ENCODE data around the gene LILRB1. TPM values are rescaled to one million over a fixed set of nuclear protein-coding genes. Genes with fewer than 3 reads are reported as not detected.

LILRB1 gene
- total RNA-seq, 1 experiment from 2014 or later = not detected

DNA sequence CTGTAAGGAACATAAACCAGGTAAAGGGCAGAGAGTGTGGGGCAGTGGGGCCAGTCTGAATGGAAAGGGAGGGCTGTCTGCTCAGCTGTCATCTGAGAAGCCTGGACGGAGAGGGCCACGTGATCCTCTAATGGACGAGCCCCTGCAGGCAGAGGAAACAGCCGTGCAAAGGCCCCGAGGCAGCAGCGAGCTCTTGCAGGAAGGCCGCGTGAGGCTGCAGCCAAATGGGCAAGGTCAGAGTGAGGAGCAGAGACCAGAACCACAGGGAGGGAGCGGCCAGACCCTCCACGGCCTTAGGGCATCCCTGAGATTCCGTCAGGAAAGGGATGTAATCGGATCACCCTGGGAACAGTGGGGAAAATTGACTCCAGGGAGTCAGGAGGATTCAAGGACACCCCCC lies 36.9 kb downstream of the LILRB1 start:
- Histone ChIP-seq H4K20me1 (ENCODE audit: insufficient read depth) (no peaks in the 10 kb centered on the region), H3K9me2 (ENCODE audit: insufficient read depth) (no peaks in the 10 kb centered on the region), H3K4me2 (no peak overlapping the region), H3K27ac (no peak overlapping the region), H3F3A (ENCODE audit: insufficient read depth, low read depth) (no peaks in the 10 kb centered on the region), H3K79me2 (ENCODE audit: low read depth) (no peaks in the 10 kb centered on the region), H3K27me3 (ENCODE audit: insufficient read depth, low read depth) (peaks cover 89% of the 10 kb centered on the region), H3K4me3 (no peak overlapping the region), H3K9me3 (ENCODE audit: insufficient read depth, low read depth) (no peaks in the 10 kb centered on the region), H3K36me3 (ENCODE audit: low read depth) (no peaks in the 10 kb centered on the region), H2AFZ (no peak overlapping the region), H3K4me1 (replicated peaks; ENCODE audit: insufficient read depth) (no peaks in the 10 kb centered on the region)
- DNase-seq = no peak
- POLR2A ChIA-PET (ENCODE audit: unreplicated experiment) = no interaction called here
- CTCF ChIA-PET = no interaction called here
- no TSS peak for BruUV-seq (replicated peaks)
- intact Hi-C loops (cut with micrococcal nuclease; ENCODE audit: unreplicated experiment) = no loop called here
- no peak for TF ChIP-seq EZH2 (IDR thresholded peaks at IDR 0.05; ENCODE audit: low read depth)
- TF ChIP-seq CTCF (conservative IDR thresholded peaks at IDR 0.05) = no peak

DNA sequence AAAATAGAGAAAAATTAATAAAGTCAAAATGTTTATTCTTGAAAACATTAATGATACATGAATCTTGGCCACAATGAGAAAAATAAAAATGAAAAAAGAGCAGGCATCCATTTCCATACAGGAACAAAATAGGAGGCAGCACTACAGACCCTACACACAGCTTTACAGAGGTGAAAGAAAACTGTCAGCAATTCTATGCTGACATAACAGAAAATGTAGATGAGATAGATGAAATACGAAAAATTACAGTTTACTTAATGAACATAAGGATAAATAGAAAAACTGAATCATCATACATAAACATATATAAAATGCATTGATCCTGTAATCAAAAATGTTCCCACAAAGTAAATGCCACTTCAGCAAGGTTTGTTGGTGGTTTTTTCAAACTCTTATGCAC lies 38.1 kb downstream of the LILRB1 start:
- no peak for DNase-seq
- H3K79me2 ChIP-seq (ENCODE audit: low read depth) = no peaks in the 10 kb centered on the region

DNA sequence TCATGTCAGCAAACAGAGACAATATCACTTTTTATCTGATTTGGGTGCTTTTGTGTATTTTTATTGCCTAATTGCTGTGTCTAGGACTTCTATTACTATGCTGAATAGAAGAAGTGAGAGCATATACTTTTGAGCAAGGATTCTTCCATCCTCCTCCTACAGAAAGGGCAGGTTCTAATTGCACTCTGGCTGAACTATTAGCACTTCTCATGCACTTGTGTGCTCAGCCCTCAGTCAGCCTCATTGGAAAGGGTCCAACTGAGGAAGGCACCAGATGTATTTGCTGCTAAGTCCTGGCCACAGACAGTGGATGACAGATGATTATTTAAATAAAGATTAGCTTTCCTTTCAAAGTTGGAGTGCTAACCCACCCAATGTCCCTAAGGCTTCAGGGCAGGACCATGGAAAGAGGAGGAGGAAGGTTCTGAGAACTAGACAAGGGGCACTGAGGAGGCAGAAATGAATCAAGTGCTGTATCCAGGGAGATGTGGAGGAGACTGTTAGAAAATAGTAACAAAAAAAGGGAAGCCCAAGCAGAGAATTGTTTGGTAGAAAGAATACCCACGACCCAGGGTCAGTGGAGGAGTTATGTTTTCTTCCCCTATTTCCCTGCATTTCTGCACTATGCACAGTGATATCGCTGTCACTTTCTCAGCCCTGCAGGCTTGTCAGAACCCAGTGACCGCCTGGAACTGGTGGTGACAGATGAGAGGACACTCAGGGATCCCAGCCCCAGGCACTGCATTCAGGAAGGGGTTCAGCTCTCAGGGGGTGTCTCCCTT lies 40.5 kb downstream of the LILRB1 start:
- no peaks in the 10 kb centered on the region for H3K79me2 ChIP-seq (ENCODE audit: low read depth)
- no peaks in the 10 kb centered on the region for H3F3A ChIP-seq (ENCODE audit: insufficient read depth, low read depth)
- no TSS peak for BruUV-seq (replicated peaks)
- H2AFZ ChIP-seq = no peak overlapping the region
- no peaks in the 10 kb centered on the region for H3K4me1 ChIP-seq (replicated peaks; ENCODE audit: insufficient read depth)
- H3K9me2 ChIP-seq (ENCODE audit: insufficient read depth) = no peaks in the 10 kb centered on the region
- ChIA-PET POLR2A (ENCODE audit: unreplicated experiment) (no interaction called here), CTCF (no interaction called here)
- H3K9me3 ChIP-seq (ENCODE audit: insufficient read depth, low read depth) = no peaks in the 10 kb centered on the region
- H4K20me1 ChIP-seq (ENCODE audit: insufficient read depth) = no peaks in the 10 kb centered on the region
- H3K4me2 ChIP-seq = no peak overlapping the region
- H3K36me3 ChIP-seq (ENCODE audit: low read depth) = no peaks in the 10 kb centered on the region
- DNase-seq = no peak
- peaks cover 63% of the 10 kb centered on the region for H3K27me3 ChIP-seq (ENCODE audit: insufficient read depth, low read depth)
- no peak for TF ChIP-seq EZH2 (IDR thresholded peaks at IDR 0.05; ENCODE audit: low read depth)
- no peak for TF ChIP-seq CTCF (conservative IDR thresholded peaks at IDR 0.05)
- H3K27ac ChIP-seq = no peak overlapping the region
- intact Hi-C loops (cut with micrococcal nuclease; ENCODE audit: unreplicated experiment) = loop anchor here (10.0 kb wide), 1 partner anchor 494 kb away; the partner anchor contains the start of gene DNAAF3
- H3K4me3 ChIP-seq = no peak overlapping the region

More for the DNA sequence above, 38.1 kb downstream of the LILRB1 start:
- intact Hi-C loops (cut with micrococcal nuclease; ENCODE audit: unreplicated experiment) = no loop called here
- Histone ChIP-seq H2AFZ (no peak overlapping the region), H3K4me2 (no peak overlapping the region), H3K9me2 (ENCODE audit: insufficient read depth) (no peaks in the 10 kb centered on the region), H4K20me1 (ENCODE audit: insufficient read depth) (no peaks in the 10 kb centered on the region), H3K36me3 (ENCODE audit: low read depth) (no peaks in the 10 kb centered on the region), H3F3A (ENCODE audit: insufficient read depth, low read depth) (no peaks in the 10 kb centered on the region), H3K4me3 (no peak overlapping the region), H3K9me3 (ENCODE audit: insufficient read depth, low read depth) (no peaks in the 10 kb centered on the region), H3K27ac (no peak overlapping the region), H3K4me1 (replicated peaks; ENCODE audit: insufficient read depth) (no peaks in the 10 kb centered on the region), H3K27me3 (ENCODE audit: insufficient read depth, low read depth) (peaks cover 86% of the 10 kb centered on the region)
- TF ChIP-seq CTCF (conservative IDR thresholded peaks at IDR 0.05) (no peak), EZH2 (IDR thresholded peaks at IDR 0.05; ENCODE audit: low read depth) (no peak)
- BruUV-seq (replicated peaks) = no TSS peak
- ChIA-PET CTCF (no interaction called here), POLR2A (ENCODE audit: unreplicated experiment) (no interaction called here)

Data from PC-9 (cell line).